ENCODE data around the gene FAM72C.
A peak's percentile ranks its signal among the peaks of the same experiment; 100 is the strongest.
"Not testable (repeated sequence)": the region's sequence is repeated elsewhere in the genome, so short reads cannot be mapped to it uniquely, and the experiment has no call there.

Gene FAM72C

DNA sequence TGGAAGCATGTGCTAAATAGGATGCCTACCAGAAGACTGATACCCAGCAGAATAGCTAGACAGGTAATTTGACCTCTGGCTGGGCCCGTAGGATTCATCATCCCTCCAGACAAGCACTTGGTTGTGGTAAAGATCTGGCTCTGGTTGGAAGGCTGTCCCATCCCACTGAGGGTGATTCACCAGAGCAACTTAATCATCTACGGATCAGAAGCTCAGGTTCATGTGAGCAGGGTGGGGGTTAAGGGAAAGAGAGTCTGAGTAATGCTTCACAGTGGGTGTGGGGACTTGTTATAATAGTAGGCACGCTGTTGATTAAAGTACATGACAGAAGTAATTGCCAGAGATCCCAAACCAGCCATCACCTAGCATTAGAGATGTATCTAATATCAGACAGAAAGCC lies 26.5 kb downstream of the FAM72C start:
- not testable (repeated sequence) for H3K9ac ChIP-seq; H3K4me3 ChIP-seq (IDR thresholded peaks at IDR 0.05; ENCODE audit: insufficient read depth, low read depth, low read length); H3K4me2 ChIP-seq; H3K79me2 ChIP-seq (ENCODE audit: insufficient read depth, low read depth); H3K4me1 ChIP-seq (ENCODE audit: low read depth, poor library complexity, severe bottlenecking); H3K36me3 ChIP-seq (ENCODE audit: insufficient read depth); H3K27me3 ChIP-seq (ENCODE audit: insufficient read depth, low read depth); H4K20me1 ChIP-seq (ENCODE audit: insufficient read depth); H2AFZ ChIP-seq (ENCODE audit: low read depth); H3K27ac ChIP-seq

DNA sequence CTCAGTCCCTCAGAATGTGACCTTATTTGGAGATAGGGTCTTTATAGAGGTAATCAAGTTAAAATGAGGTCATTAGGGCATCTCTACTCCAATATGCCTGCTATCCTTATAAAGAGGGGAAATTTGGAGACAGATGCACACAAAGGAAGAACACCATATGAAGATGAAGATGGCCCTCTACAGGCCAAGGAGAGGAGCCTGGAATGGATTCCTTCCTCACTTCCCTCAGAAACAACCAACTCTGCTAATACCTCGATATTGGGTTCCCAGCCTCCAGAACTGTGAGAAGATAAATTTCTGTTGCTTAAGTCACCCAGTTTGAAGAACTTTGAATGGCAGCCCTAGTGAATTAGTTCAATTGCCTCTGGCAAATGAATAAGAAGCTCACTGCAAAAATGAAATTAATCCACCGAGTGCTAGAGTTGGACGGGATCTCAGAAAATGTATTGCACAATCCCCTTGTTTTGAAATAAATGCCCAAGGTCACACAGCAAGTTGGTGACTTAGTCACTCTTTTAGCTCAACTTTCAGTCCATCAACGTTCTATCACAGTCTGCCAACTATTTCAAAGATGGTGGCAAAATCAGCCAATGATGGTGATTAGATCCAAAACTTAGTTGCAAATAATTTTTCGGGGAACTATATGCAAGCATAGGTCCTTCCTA lies 27.1 kb downstream of the FAM72C start:
- H3K9ac ChIP-seq; H3K4me1 ChIP-seq (ENCODE audit: low read depth, poor library complexity, severe bottlenecking); H4K20me1 ChIP-seq (ENCODE audit: insufficient read depth); H3K27ac ChIP-seq; H3K36me3 ChIP-seq (ENCODE audit: insufficient read depth); H2AFZ ChIP-seq (ENCODE audit: low read depth); H3K27me3 ChIP-seq (ENCODE audit: insufficient read depth, low read depth); H3K4me2 ChIP-seq; H3K4me3 ChIP-seq (IDR thresholded peaks at IDR 0.05; ENCODE audit: insufficient read depth, low read depth, low read length); H3K79me2 ChIP-seq (ENCODE audit: insufficient read depth, low read depth): not testable (repeated sequence)

DNA sequence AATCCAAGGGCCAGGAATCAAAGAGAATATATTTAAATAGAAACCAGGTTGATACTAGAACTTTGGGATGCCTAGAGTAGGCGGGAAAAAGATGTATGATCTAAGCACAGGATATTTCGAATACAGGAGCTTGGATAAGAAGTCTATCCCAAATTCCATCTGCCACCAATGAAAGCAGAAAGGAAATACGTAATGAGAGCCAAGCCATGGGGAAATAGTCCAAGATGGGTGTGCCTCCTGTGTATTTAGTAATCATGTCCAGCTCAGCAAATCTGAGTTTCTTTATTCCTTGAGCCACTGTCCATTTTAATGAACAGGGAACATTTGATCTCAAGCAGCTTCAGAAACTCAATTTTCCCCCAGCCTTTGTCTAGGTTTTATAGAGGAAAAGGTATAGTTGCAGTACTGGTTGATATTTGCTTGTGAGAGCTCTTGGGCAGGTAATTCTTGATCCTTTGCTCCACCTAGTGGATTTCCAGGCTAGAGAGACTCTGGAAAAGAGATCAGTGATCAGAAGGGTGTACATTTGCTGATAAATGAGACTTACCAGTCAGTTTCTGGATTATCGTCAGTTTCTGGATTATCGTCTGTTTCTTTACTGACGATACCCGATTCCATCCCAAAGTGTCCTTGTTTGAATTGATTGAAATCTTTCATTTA lies 28.3 kb downstream of the FAM72C start:
- not testable (repeated sequence) for H3K36me3 ChIP-seq (ENCODE audit: insufficient read depth); H3K79me2 ChIP-seq (ENCODE audit: insufficient read depth, low read depth); H2AFZ ChIP-seq (ENCODE audit: low read depth); H3K4me3 ChIP-seq (IDR thresholded peaks at IDR 0.05; ENCODE audit: insufficient read depth, low read depth, low read length); H3K9ac ChIP-seq; H3K27me3 ChIP-seq (ENCODE audit: insufficient read depth, low read depth); H4K20me1 ChIP-seq (ENCODE audit: insufficient read depth); H3K27ac ChIP-seq; H3K4me2 ChIP-seq; H3K4me1 ChIP-seq (ENCODE audit: low read depth, poor library complexity, severe bottlenecking)

DNA sequence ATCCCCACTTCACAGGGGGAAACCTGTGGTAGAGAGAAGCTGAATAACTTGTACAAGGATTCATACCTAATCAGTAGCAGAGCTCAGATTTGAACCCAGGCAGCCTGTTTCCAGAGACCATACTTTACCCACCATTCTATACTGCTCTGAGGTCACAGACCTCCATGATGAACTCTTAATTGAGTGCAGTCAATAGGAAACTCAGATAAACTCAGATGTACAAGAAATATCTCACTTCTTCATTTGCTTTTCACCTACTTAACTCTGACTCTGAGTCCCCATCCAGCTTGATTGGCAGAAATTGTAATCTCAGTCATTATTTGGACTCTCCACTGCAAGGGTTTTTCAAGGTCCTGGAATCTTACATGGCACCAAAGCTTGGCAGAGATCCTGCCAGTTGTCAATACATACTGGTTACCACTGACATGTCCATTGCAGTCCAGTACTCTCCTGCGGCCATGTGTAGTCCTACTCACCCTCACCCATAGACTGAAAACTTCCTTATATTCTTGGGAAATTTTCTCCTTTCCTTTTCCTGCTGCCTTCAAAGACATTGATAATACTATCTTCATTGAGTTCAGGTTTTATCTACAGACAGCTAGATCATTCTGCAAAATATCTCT lies 29.4 kb downstream of the FAM72C start:
- not testable (repeated sequence) for H3K4me1 ChIP-seq (ENCODE audit: low read depth, poor library complexity, severe bottlenecking); H3K27me3 ChIP-seq (ENCODE audit: insufficient read depth, low read depth); H3K36me3 ChIP-seq (ENCODE audit: insufficient read depth); H2AFZ ChIP-seq (ENCODE audit: low read depth); H3K4me2 ChIP-seq; H4K20me1 ChIP-seq (ENCODE audit: insufficient read depth); H3K79me2 ChIP-seq (ENCODE audit: insufficient read depth, low read depth); H3K27ac ChIP-seq; H3K4me3 ChIP-seq (IDR thresholded peaks at IDR 0.05; ENCODE audit: insufficient read depth, low read depth, low read length); H3K9ac ChIP-seq

DNA sequence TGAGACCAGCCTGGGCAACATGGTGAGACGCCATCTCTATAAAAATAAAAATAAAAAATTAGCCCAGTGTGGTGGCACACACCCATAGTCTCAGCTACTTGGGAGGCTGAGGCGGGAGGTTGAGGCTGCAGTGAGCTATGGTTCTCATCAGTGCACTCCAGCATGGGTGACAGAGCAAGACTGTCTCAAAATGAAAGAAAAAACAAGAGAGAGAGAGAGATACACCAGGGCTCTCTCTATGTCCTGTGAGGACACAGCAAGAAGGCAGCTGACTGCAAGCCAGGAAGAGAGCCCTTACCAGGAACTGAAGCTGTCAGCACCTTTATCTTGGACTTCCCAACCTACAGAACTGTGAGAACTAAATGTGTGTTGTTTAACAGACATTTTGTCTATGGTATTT lies 32.1 kb downstream of the FAM72C start:
- H3K27me3 ChIP-seq (ENCODE audit: insufficient read depth, low read depth); H3K9ac ChIP-seq; H3K4me1 ChIP-seq (ENCODE audit: low read depth, poor library complexity, severe bottlenecking); H3K27ac ChIP-seq; H3K4me2 ChIP-seq; H2AFZ ChIP-seq (ENCODE audit: low read depth); H3K36me3 ChIP-seq (ENCODE audit: insufficient read depth); H3K4me3 ChIP-seq (IDR thresholded peaks at IDR 0.05; ENCODE audit: insufficient read depth, low read depth, low read length); H4K20me1 ChIP-seq (ENCODE audit: insufficient read depth); H3K79me2 ChIP-seq (ENCODE audit: insufficient read depth, low read depth): not testable (repeated sequence)

DNA sequence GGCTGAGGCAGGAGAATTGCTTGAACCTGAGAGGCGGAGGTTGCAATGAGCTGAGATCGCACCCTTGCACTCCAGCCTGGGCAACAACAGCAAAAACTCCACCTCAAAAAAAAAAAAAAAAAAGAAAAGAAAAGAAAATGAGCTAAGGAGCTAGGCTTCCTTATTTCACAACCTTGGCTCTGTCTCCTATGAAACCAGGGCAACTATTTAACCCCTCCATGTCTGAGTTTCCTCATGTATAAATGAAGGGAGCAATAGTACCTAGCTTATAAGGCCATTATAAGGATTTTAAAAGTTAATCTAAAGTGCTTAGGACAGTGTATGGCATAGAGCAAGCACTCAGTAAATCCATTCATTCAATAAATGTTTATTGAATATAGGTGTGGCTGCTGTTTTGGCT lies 32.9 kb downstream of the FAM72C start:
- not testable (repeated sequence) for H3K9ac ChIP-seq; H3K4me2 ChIP-seq; H2AFZ ChIP-seq (ENCODE audit: low read depth); H3K4me3 ChIP-seq (IDR thresholded peaks at IDR 0.05; ENCODE audit: insufficient read depth, low read depth, low read length); H4K20me1 ChIP-seq (ENCODE audit: insufficient read depth); H3K79me2 ChIP-seq (ENCODE audit: insufficient read depth, low read depth); H3K36me3 ChIP-seq (ENCODE audit: insufficient read depth); H3K4me1 ChIP-seq (ENCODE audit: low read depth, poor library complexity, severe bottlenecking); H3K27me3 ChIP-seq (ENCODE audit: insufficient read depth, low read depth); H3K27ac ChIP-seq

DNA sequence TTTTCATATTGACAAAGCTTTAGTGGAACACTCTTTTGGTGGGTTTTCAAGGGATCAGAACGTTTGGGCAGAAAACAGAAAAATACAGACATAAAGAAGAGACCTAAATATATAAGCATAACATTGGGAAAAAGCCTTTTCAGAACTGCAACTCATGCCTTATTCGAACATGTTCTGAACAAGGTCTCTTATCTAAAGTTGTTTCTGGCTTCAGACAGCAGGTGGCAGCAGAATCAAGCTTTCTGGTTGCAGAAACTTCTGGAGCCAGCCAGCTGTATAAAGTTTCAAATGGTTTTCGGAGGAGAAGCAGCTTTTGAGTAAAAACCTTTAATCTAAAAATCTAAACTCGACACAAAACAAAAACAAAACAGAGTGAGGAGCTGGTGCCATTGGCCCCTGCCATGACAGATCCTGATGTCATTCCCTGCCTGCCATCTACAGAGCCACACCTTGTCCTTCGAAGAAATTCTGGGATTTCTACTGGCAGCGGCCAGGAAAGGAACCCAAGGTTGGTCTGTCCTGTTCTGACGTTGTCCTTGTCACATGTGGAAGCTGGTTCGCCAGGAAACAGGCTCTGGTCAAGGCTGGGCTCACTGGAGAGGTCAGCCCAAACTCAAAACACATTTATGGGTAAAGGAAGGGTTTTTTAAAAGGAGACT lies 35.2 kb downstream of the FAM72C start:
- not testable (repeated sequence) for H4K20me1 ChIP-seq (ENCODE audit: insufficient read depth); H3K4me1 ChIP-seq (ENCODE audit: low read depth, poor library complexity, severe bottlenecking); H3K27ac ChIP-seq; H3K9ac ChIP-seq; H3K36me3 ChIP-seq (ENCODE audit: insufficient read depth); H3K4me2 ChIP-seq; H2AFZ ChIP-seq (ENCODE audit: low read depth); H3K79me2 ChIP-seq (ENCODE audit: insufficient read depth, low read depth); H3K27me3 ChIP-seq (ENCODE audit: insufficient read depth, low read depth); H3K4me3 ChIP-seq (IDR thresholded peaks at IDR 0.05; ENCODE audit: insufficient read depth, low read depth, low read length)
- TF ChIP-seq, protein P1, sequence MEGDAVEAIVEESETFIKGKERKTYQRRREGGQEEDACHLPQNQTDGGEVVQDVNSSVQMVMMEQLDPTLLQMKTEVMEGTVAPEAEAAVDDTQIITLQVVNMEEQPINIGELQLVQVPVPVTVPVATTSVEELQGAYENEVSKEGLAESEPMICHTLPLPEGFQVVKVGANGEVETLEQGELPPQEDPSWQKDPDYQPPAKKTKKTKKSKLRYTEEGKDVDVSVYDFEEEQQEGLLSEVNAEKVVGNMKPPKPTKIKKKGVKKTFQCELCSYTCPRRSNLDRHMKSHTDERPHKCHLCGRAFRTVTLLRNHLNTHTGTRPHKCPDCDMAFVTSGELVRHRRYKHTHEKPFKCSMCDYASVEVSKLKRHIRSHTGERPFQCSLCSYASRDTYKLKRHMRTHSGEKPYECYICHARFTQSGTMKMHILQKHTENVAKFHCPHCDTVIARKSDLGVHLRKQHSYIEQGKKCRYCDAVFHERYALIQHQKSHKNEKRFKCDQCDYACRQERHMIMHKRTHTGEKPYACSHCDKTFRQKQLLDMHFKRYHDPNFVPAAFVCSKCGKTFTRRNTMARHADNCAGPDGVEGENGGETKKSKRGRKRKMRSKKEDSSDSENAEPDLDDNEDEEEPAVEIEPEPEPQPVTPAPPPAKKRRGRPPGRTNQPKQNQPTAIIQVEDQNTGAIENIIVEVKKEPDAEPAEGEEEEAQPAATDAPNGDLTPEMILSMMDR (conservative IDR thresholded peaks at IDR 0.05; ENCODE audit: low read depth, low read length), result peak; percentile 47

DNA sequence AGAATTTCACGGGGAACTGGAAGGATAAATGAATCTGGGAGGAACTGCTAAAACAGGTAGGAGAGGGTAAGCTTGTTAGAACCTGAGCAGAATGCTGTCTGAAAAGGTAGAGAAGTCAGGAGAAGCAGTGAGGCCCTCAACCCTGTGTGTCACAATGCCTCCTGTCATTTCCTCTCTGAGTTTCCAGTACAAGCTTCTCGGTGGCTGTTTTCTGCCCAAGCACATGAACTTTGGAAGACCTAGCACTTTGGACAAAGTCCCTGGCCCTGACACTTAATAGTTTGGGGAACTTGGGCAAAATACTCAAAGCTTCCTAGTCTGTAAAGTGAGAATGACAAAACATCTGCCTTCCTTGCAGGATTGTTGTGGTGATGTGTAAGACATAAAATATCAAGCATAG lies 52.7 kb downstream of the FAM72C start:
- not testable (repeated sequence) for H3K27ac ChIP-seq; H3K4me1 ChIP-seq (ENCODE audit: low read depth, poor library complexity, severe bottlenecking); H3K36me3 ChIP-seq (ENCODE audit: insufficient read depth); H3K4me3 ChIP-seq (IDR thresholded peaks at IDR 0.05; ENCODE audit: insufficient read depth, low read depth, low read length); H3K9ac ChIP-seq; H3K4me2 ChIP-seq; H3K79me2 ChIP-seq (ENCODE audit: insufficient read depth, low read depth); H3K27me3 ChIP-seq (ENCODE audit: insufficient read depth, low read depth); H4K20me1 ChIP-seq (ENCODE audit: insufficient read depth); H2AFZ ChIP-seq (ENCODE audit: low read depth)

DNA sequence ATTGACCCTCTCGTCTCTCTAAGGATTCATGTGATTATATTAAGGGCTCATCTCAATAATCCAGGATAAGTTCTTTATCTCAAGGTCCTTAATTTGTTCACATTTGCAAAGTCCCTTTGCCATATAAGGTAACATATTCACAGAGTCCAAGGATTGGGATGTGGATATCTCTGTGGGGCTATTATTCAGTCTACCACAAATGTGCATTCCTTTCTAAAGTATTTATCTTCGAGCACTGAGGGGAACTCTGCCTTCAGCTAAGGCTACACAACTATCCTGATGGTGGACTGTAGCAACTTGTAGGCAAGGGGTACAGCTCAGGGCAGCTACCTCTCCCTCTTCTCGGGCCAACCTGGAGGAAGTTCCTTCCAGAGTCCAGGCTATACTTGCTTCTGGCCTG lies 53.2 kb downstream of the FAM72C start:
- not testable (repeated sequence) for H4K20me1 ChIP-seq (ENCODE audit: insufficient read depth); H3K79me2 ChIP-seq (ENCODE audit: insufficient read depth, low read depth); H3K4me2 ChIP-seq; H2AFZ ChIP-seq (ENCODE audit: low read depth); H3K4me3 ChIP-seq (IDR thresholded peaks at IDR 0.05; ENCODE audit: insufficient read depth, low read depth, low read length); H3K27me3 ChIP-seq (ENCODE audit: insufficient read depth, low read depth); H3K36me3 ChIP-seq (ENCODE audit: insufficient read depth); H3K4me1 ChIP-seq (ENCODE audit: low read depth, poor library complexity, severe bottlenecking); H3K27ac ChIP-seq; H3K9ac ChIP-seq

All from KMS-11 (cell line).